ENCODE results near the gene GEMIN2.

DNA sequence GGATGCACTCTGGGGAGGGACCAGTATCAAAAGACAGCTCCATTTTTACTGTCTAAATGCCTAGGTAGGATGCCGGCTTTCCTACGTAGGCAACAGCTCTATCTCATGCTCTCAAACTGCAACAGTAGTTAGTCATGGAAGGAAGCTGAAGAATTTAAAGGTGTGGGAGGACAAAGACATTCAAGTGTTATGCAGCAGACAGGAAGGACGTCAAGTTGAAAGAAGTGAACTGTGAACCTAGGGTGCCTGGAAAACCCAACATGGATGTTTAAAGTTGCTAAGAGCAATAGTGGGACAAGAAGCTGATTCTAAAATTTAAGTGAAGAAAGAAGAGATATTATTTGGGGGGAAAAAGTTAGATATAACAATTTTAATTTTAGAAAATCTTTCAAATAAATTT is 17.0 kb upstream of the GEMIN2 start:
- TF ChIP-seq, protein P1, sequence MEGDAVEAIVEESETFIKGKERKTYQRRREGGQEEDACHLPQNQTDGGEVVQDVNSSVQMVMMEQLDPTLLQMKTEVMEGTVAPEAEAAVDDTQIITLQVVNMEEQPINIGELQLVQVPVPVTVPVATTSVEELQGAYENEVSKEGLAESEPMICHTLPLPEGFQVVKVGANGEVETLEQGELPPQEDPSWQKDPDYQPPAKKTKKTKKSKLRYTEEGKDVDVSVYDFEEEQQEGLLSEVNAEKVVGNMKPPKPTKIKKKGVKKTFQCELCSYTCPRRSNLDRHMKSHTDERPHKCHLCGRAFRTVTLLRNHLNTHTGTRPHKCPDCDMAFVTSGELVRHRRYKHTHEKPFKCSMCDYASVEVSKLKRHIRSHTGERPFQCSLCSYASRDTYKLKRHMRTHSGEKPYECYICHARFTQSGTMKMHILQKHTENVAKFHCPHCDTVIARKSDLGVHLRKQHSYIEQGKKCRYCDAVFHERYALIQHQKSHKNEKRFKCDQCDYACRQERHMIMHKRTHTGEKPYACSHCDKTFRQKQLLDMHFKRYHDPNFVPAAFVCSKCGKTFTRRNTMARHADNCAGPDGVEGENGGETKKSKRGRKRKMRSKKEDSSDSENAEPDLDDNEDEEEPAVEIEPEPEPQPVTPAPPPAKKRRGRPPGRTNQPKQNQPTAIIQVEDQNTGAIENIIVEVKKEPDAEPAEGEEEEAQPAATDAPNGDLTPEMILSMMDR (IDR thresholded peaks at IDR 0.05), result no peak
- no peak for TF ChIP-seq POLR2A (IDR thresholded peaks at IDR 0.05)

All from stomach (tissue), 4 donors.